Calu3 (cell line): ENCODE data around the gene BRCC3. TPM values are rescaled to one million over a fixed set of nuclear protein-coding genes. Genes with fewer than 3 reads are reported as not detected.

Experiments
- BruUV-seq: library from RNA; stranded (reverse); fragments of 400-500 nt; replicated peaks from 2 replicates; lab custom pipeline; 2021; lab: Mats Ljungman, UMichigan
- CTCF ChIA-PET: fragments of 300-600 bp; sonication (Branson Sonifier 250); formaldehyde crosslinking; loops from one replicate; lab custom pipeline; 2022; ENCODE audit warnings: antibody characterized with exemption; lab: Charles Lee
- DNase-seq: peaks from one replicate; pipeline ENCODE4 v3.0.0; 2022
- H3K27ac Mint-ChIP-seq: one replicate; pipeline ENCODE4 v1.8.0; 2022; ENCODE audit warnings: mixed read lengths; ENCODE audit not compliant: unreplicated experiment
- H3K27me3 Mint-ChIP-seq: one replicate; pipeline ENCODE4 v1.8.0; 2022; ENCODE audit warnings: mixed read lengths; ENCODE audit not compliant: unreplicated experiment
- H3K36me3 Mint-ChIP-seq: one replicate; pipeline ENCODE4 v1.8.0; 2022; ENCODE audit warnings: mild to moderate bottlenecking, moderate library complexity, mixed read lengths; ENCODE audit not compliant: insufficient read depth, unreplicated experiment
- H3K4me1 Mint-ChIP-seq: one replicate; pipeline ENCODE4 v1.8.0; 2022; ENCODE audit warnings: mild to moderate bottlenecking, low read depth, mixed read lengths; ENCODE audit not compliant: unreplicated experiment
- H3K4me3 Mint-ChIP-seq: one replicate; pipeline ENCODE4 v1.8.0; 2022; ENCODE audit warnings: mild to moderate bottlenecking, low read depth, moderate library complexity, mixed read lengths; ENCODE audit not compliant: unreplicated experiment
- H3K9me3 Mint-ChIP-seq: one replicate; pipeline ENCODE4 v1.8.0; 2022; ENCODE audit warnings: low read depth, mixed read lengths; ENCODE audit not compliant: unreplicated experiment
- CTCF ChIP-seq: fragments of 200-600 bp; IDR thresholded peaks from one replicate; pipeline ENCODE4 v1.8.0; 2022; ENCODE audit warnings: antibody characterized with exemption; ENCODE audit not compliant: unreplicated experiment
- intact Hi-C: fragments of 100-400 bp; cut with micrococcal nuclease; formaldehyde crosslinking; loops from one replicate; pipeline ENCODE4 v1.10.0; 2022; ENCODE audit not compliant: unreplicated experiment
- total RNA-seq: library from RNA; stranded (reverse); gene quantifications from 2 replicates; pipeline ENCODE4 v1.2.3, GENCODE V29; 2022

The BRCC3 gene
- total RNA-seq, 1 experiment from 2014 or later = 35.9 TPM

GRCh38 chrX:155070038-155070437 lies 1.3 kb upstream of the BRCC3 start:
- Mint-ChIP-seq H3K9me3 (no peaks in the 10 kb centered on the region), H3K4me1 (peaks cover 42% of the 10 kb centered on the region), H3K4me3 (peak overlapping the region; percentile 92), H3K27me3 (no peaks in the 10 kb centered on the region), H3K36me3 (peaks cover 39% of the 10 kb centered on the region), H3K27ac (peak overlapping the region; percentile 80)
- TF ChIP-seq CTCF = no peak
- intact Hi-C loops = no loop called here
- BruUV-seq = TSS peak; percentile 63
- CTCF ChIA-PET = interaction anchor here (0.6 kb wide), 1 partner anchor 598 kb away, joined by 3 read pairs; no protein-coding TSS in a partner anchor
- DNase-seq = no peak

GRCh38 chrX:155070663-155070974 lies 689 bp upstream of the BRCC3 start:
- no peak for TF ChIP-seq CTCF
- DNase-seq = no peak

GRCh38 chrX:155071694-155072280 lies 479 bp downstream of the BRCC3 start:
- no peaks in the 10 kb centered on the region for H3K27me3 Mint-ChIP-seq
- peak overlapping the region; percentile 90 for H3K27ac Mint-ChIP-seq
- DNase-seq = no peak
- CTCF ChIA-PET = no interaction called here
- no peaks in the 10 kb centered on the region for H3K9me3 Mint-ChIP-seq
- TF ChIP-seq CTCF = no peak
- intact Hi-C loops = no loop called here
- H3K36me3 Mint-ChIP-seq = peaks cover 44% of the 10 kb centered on the region
- H3K4me3 Mint-ChIP-seq = peak overlapping the region; percentile 92
- BruUV-seq = TSS peak; percentile 39
- H3K4me1 Mint-ChIP-seq = peaks cover 41% of the 10 kb centered on the region

More at GRCh38 chrX:155070663-155070974, 689 bp upstream of the BRCC3 start:
- H3K27me3 Mint-ChIP-seq = no peaks in the 10 kb centered on the region
- peak overlapping the region; percentile 92 for H3K4me3 Mint-ChIP-seq
- intact Hi-C loops = no loop called here
- no TSS peak for BruUV-seq
- H3K36me3 Mint-ChIP-seq = peaks cover 39% of the 10 kb centered on the region
- peak overlapping the region; percentile 80 for H3K27ac Mint-ChIP-seq
- H3K4me1 Mint-ChIP-seq = peaks cover 42% of the 10 kb centered on the region
- CTCF ChIA-PET = no interaction called here
- H3K9me3 Mint-ChIP-seq = no peaks in the 10 kb centered on the region

- CTCF ChIA-PET = interaction anchor here (0.6 to 0.8 kb wide), 2 partner anchors 131 to 168 kb away, joined by 3 to 5 read pairs; no protein-coding TSS in a partner anchor
- H3K27ac Mint-ChIP-seq = no peak overlapping the region
- no peaks in the 10 kb centered on the region for H3K4me1 Mint-ChIP-seq
- peaks cover 11% of the 10 kb centered on the region for H3K36me3 Mint-ChIP-seq
- H3K27me3 Mint-ChIP-seq = no peaks in the 10 kb centered on the region
- H3K9me3 Mint-ChIP-seq = no peaks in the 10 kb centered on the region
- BruUV-seq = no TSS peak
- DNase-seq = peak; percentile 38
- no peak overlapping the region for H3K4me3 Mint-ChIP-seq
- TF ChIP-seq CTCF = peak; percentile 57
- intact Hi-C loops = no loop called here
Observed at GRCh38 chrX:155086202-155086840, 15.0 kb downstream of the BRCC3 start.
